GM12878 (cell line): ENCODE data around the gene OPRL1. TPM values are rescaled to one million over a fixed set of nuclear protein-coding genes. Genes with fewer than 3 reads are reported as not detected.

Source experiments
- ATF7 ChIP-seq: fragments of 450-650 bp; IDR thresholded peaks from 2 replicates; pipeline ENCODE4 v1.6.1; 2016; ENCODE audit warnings: low read depth, mild to moderate bottlenecking
- CHD4 ChIP-seq: fragments of 200-600 bp; sonication (generic); IDR thresholded peaks from 2 replicates; pipeline ENCODE4 v1.6.1; 2016; ENCODE audit warnings: mild to moderate bottlenecking
- EED ChIP-seq: sonication (generic); IDR thresholded peaks from 2 replicates; pipeline ENCODE4 v1.6.1; 2016; ENCODE audit warnings: antibody characterized with exemption, low read depth
- EZH2 ChIP-seq: IDR thresholded peaks from 2 replicates; pipeline ENCODE4 v1.6.1; 2012; ENCODE audit warnings: low read depth, mild to moderate bottlenecking, control low read depth, inconsistent platforms, low read length, borderline replicate concordance; ENCODE audit not compliant: control insufficient read depth
- NKRF ChIP-seq: fragments of 450-650 bp; conservative IDR thresholded peaks from 2 replicates; pipeline ENCODE4 v1.6.1; 2017; ENCODE audit warnings: mild to moderate bottlenecking, moderate library complexity
- PML ChIP-seq: IDR thresholded peaks from 2 replicates; pipeline ENCODE4 v1.6.1; 2012; ENCODE audit warnings: low read length, inconsistent platforms
- POLR2AphosphoS5 ChIP-seq: IDR thresholded peaks from 2 replicates; pipeline ENCODE4 v1.6.1; 2011; ENCODE audit warnings: mild to moderate bottlenecking, low read length, inconsistent platforms
- POU2F2 ChIP-seq: IDR thresholded peaks from 3 replicates; pipeline ENCODE4 v1.6.1; 2011; ENCODE audit warnings: low read depth, mild to moderate bottlenecking, low read length, borderline replicate concordance
- RCOR1 ChIP-seq: conservative IDR thresholded peaks from 2 replicates; pipeline ENCODE4 v1.6.1; 2012; ENCODE audit warnings: low read depth, low read length, improper control_type of control experiment
- REST ChIP-seq: IDR thresholded peaks from 2 replicates; pipeline ENCODE4 v1.6.1; 2012; ENCODE audit warnings: mild to moderate bottlenecking, low read depth, low read length
- SREBF2 ChIP-seq: IDR thresholded peaks from 2 replicates; pipeline ENCODE4 v1.6.1; 2012; ENCODE audit warnings: mild to moderate bottlenecking, low read length
- STAT1 ChIP-seq: fragments of 450-650 bp; conservative IDR thresholded peaks from 2 replicates; pipeline ENCODE4 v1.6.1; 2014; ENCODE audit warnings: antibody characterized with exemption, mild to moderate bottlenecking
- STAT3 ChIP-seq: IDR thresholded peaks from 2 replicates; pipeline ENCODE4 v1.6.1; 2011; ENCODE audit warnings: low read depth, low read length, improper control_type of control experiment
- SUPT20H ChIP-seq: IDR thresholded peaks from 2 replicates; pipeline ENCODE4 v1.6.1; 2011; ENCODE audit warnings: low read depth, mild to moderate bottlenecking, low read length, moderate library complexity, borderline replicate concordance; ENCODE audit not compliant: control insufficient read depth
- TCF7 ChIP-seq: IDR thresholded peaks from 2 replicates; pipeline ENCODE4 v1.6.1; 2014; ENCODE audit warnings: antibody characterized with exemption, borderline replicate concordance
- ZNF217 ChIP-seq: fragments of 450-650 bp; IDR thresholded peaks from 2 replicates; pipeline ENCODE4 v1.6.1; 2017; ENCODE audit warnings: antibody characterized with exemption, mild to moderate bottlenecking
- ZSCAN29 ChIP-seq: fragments of 450-650 bp; IDR thresholded peaks from 2 replicates; pipeline ENCODE4 v1.6.1; 2017; ENCODE audit warnings: mild to moderate bottlenecking, moderate library complexity
- polyA plus RNA-seq, 11 experiments: library from polyadenylated mRNA; depleted of rRNA in 4 of 11; unstranded in 6 of 11; stranded (reverse) in 5 of 11; fragments of >200 nt; fragmentation: Nextera tagmentation in 4 of 11; fragmentation: Illumina TruSeq in 1 of 11; extraction: Ambion mirVana in 4 of 11; extraction: Trizol in 1 of 11; gene quantifications; 1 replicate in 1 of 11; 2 replicates in 10 of 11; pipeline versions ENCODE4 v1.2.1 to v1.2.3, GENCODE V29; 2011 to 2016; ENCODE audit warnings: inconsistent platforms in 2 of 11, missing spikeins in 2 of 11, low read depth in 1 of 11
- total RNA-seq, 4 experiments: library from RNA; depleted of rRNA in 3 of 4; stranded (reverse); fragments of >200 nt in 3 of 4; fragmentation: Illumina TruSeq in 1 of 4; extraction: Trizol in 1 of 4; gene quantifications; 2 replicates each; pipeline versions ENCODE4 v1.2.1 to v1.2.3, GENCODE V29; 2013 to 2021
- TF ChIP-seq, protein P1 (sequence below): IDR thresholded peaks from 2 replicates; pipeline ENCODE4 v1.6.1; 2011; ENCODE audit warnings: low read depth, low read length, improper control_type of control experiment, borderline replicate concordance
- TF ChIP-seq, protein P2 (sequence below): fragments of 450-650 bp; IDR thresholded peaks from 2 replicates; pipeline ENCODE4 v1.6.1; 2018; ENCODE audit warnings: mild to moderate bottlenecking, low read depth, moderate library complexity; ENCODE audit not compliant: partially characterized antibody

OPRL1 gene
- total and polyA plus RNA-seq, 10 of the 15 experiments (the other 5 are each of a cell fraction or from before 2014, with no cell fraction given): 0.04 to 0.41 (median 0.24) TPM; not detected in 1

GRCh38 chr20:64036346-64037198, 43.3 kb upstream of the OPRL1 start (continued):
- TF ChIP-seq ZNF217: no peak
- no peak for TF ChIP-seq NKRF
- TF ChIP-seq, protein P1, sequence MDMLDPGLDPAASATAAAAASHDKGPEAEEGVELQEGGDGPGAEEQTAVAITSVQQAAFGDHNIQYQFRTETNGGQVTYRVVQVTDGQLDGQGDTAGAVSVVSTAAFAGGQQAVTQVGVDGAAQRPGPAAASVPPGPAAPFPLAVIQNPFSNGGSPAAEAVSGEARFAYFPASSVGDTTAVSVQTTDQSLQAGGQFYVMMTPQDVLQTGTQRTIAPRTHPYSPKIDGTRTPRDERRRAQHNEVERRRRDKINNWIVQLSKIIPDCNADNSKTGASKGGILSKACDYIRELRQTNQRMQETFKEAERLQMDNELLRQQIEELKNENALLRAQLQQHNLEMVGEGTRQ: no peak
- TF ChIP-seq, protein P2, sequence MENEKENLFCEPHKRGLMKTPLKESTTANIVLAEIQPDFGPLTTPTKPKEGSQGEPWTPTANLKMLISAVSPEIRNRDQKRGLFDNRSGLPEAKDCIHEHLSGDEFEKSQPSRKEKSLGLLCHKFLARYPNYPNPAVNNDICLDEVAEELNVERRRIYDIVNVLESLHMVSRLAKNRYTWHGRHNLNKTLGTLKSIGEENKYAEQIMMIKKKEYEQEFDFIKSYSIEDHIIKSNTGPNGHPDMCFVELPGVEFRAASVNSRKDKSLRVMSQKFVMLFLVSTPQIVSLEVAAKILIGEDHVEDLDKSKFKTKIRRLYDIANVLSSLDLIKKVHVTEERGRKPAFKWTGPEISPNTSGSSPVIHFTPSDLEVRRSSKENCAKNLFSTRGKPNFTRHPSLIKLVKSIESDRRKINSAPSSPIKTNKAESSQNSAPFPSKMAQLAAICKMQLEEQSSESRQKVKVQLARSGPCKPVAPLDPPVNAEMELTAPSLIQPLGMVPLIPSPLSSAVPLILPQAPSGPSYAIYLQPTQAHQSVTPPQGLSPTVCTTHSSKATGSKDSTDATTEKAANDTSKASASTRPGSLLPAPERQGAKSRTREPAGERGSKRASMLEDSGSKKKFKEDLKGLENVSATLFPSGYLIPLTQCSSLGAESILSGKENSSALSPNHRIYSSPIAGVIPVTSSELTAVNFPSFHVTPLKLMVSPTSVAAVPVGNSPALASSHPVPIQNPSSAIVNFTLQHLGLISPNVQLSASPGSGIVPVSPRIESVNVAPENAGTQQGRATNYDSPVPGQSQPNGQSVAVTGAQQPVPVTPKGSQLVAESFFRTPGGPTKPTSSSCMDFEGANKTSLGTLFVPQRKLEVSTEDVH: no peak
- peak; percentile 65; the same call in 1 of the 2 replicates for TF ChIP-seq POLR2AphosphoS5
- TF ChIP-seq SUPT20H: no peak
- no peak for TF ChIP-seq ATF7
- no peak for TF ChIP-seq STAT1
- no peak for TF ChIP-seq SREBF2
- TF ChIP-seq ZSCAN29: no peak
- TF ChIP-seq TCF7: no peak
- TF ChIP-seq RCOR1: no peak
- no peak for TF ChIP-seq PML
- TF ChIP-seq POU2F2: no peak
- no peak for TF ChIP-seq STAT3
- no peak for TF ChIP-seq CHD4
- TF ChIP-seq EED: no peak
- TF ChIP-seq EZH2: no peak
- TF ChIP-seq REST: no peak
